Islet precursor cell (in vitro differentiated cells): Measurements from ENCODE around the gene GRHL1.

Source experiments
- DNase-seq: peaks from one replicate; pipeline ENCODE4 v3.0.0-alpha.2; 2018

GRHL1 gene

DNA sequence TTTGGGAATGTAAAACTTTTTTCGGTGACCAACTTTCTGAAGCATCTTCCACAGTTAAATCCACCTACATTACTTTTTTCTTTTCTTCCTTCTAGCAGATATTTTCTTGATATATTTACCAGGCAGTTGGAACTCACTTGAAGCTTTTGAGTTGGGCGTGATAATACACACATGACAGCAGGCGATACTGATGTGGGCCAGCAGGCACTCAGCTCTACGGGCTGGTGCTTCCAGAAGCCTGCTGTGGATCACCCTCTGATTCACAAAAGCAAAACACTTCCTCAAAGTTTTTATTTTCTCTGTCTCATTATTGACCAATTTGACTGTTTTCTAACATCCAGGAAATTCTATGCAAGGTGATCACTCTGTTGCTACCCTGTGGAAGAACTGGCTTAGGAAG is 22.9 kb downstream of the GRHL1 start:
- DNase-seq, result no peak

GRCh38 chr2:9975328-9975727 is 23.8 kb downstream of the GRHL1 start:
- no peak for DNase-seq

- no peak for DNase-seq
Measured at GRCh38 chr2:9975805-9976447, 24.4 kb downstream of the GRHL1 start.

DNA sequence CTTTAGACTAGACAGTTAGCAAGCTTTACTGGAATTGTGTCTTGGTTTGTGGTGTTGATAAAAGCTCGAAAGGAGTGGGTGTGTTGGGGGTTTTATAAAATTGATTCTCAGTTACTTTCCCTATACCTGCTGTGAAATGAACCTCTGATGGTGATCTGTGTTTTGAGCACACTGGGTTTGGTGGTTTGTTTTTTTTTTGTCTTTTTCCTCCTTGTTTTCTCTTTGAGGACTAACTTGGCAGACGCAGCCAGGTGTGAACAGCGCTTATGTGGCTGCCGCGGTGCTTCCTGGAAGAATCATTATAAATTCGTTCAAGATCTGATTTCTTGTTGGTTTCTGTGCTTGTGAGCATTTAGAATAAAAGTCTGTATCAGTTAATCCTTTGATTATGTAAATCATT is 28.5 kb downstream of the GRHL1 start:
- no peak for DNase-seq

DNA sequence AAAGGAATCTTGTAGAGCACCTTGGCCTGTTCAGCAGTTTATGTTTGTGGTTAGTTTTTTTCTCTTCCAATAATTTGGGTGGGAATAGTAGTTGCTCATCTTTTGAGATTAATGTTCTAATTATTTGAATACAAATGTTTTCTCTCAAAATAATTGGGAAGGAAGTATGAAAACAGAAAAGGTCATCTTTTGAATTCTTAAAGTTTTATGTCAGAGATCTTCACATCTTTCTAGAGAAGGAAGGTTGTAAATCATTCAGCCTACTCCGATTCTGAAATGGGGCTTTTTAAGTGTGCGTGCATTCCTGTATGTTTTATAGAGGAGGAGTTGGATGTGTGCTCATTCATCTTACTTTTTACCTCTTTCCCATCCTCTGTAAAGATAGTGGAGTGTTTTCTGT is 29.0 kb downstream of the GRHL1 start:
- no peak for DNase-seq

- no peak for DNase-seq
Measured at GRCh38 chr2:9981655-9982054, 30.2 kb downstream of the GRHL1 start.

DNA sequence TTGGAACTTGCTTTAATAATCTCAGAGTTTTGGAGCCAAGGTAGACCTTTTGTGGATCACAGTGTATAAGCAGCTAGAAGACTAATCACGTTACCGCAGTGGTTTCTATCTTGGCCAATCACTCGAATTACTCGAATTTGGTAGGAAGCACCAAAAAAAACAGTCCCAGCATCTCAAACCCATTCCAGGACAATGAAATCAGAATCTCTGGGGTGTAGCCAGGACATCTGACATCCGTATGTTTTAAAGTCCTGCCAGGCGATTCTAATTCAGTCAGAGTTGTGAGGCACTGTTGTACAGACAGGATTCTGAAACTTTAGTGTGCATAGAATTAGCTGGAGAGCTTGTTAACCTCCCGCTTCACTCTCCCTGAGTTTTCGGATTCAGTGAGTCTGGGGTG is 30.8 kb downstream of the GRHL1 start:
- DNase-seq, result no peak

DNA sequence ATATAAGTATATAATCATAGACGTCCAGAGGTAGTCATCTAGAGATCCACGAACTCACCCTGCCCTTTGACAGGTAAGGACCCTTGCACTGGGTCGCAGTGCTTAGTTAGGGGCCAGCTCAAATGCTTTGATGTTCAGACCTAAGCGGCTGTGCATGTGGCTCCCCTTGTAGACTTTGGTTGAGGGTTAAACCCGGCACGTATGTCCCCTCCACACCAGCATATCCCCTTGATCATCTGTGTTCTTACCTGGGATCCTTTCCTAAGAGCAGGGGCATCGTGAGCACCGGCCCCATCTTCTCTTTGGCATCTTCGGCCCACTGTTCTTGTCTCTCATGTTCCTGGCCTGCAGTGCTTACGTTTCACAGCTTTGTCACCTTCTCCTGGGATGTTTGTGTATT is 31.4 kb downstream of the GRHL1 start:
- DNase-seq, result peak; percentile 24

- DNase-seq, result no peak
Measured at GRCh38 chr2:9983401-9984216, 32.1 kb downstream of the GRHL1 start.

- peak; percentile 50 for DNase-seq
Measured at GRCh38 chr2:9984217-9984739, 32.8 kb downstream of the GRHL1 start.

DNA sequence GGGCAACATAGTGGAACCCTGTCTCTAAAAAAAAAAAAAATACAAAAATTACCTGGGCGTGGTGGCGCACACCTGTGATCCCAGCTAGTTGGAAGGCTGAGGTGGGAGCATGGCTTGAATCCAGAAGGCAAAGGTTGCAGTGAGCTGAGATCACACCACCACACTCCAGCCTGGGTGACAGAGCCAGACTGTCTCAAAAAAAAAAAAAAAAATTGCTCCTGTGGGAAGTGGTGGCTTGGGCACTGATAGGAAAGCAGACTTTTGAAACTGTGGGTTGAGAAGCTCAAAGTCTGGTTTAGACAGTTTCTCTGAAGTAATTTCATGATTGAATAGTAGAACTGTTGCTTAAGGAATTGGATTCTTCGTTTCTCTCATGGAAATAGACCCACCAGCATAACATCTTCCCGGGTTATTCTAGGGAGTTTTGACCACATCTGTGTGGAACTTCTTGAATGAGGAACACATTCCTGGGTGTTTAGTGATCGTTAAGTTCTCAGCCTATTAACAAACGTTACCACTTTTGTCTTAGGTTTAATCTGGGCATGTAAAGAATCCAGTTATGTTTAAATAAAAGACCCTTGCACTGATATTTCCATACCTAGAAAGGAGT is 33.5 kb downstream of the GRHL1 start:
- no peak for DNase-seq

DNA sequence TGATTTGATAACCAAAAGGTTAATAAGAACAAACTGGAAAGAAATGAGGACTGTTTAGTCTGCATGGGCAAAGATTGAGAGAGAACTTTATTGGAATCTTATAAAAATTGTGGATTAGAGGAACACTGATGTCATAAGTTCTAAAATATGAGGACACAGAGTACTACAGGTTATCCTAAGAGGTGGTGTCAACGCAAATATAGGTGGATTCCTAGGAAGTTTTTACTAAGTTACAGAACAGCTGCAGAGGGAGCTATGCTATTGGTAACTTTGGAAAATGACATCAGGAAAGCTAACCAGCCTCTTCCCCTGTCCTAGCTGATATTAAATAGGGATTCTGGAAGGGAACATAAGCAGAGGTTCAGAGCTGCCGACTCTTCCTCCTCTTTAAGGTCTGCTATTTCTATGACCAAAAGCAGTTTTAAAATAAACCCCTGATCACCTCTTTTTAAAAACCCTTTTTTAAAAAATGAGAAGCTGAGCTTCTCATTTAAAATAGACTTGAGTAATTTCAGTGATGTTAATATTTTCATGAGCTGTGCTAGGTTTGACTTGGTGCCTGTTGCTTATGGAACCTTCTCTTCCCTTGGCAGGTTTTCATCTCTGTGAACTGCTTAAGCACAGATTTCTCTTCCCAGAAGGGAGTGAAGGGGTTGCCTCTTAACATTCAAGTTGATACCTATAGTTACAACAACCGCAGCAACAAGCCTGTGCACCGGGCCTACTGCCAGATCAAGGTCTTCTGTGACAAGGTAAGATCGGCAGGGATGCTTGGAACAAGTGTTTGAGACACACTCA is 34.2 kb downstream of the GRHL1 start:
- no peak for DNase-seq

DNA sequence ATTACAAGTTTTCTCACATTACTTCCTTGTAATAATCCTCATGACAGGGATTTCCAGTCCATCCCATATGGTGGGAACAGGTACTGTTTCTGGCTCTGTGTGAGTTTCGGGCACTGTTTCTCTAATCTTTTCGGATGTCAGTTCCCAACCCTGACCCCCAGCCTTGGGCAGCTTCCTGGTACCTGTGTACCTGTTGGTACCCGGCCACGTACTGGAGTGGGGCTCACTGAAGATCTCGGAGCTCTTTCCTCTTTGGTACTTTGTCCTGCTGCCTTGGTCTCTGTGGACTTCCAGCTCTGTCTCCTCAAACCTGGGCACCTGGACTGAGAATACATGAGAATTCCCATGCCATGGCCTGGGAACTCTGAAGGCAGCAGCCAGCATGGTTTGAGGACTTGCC is 36.8 kb downstream of the GRHL1 start:
- DNase-seq, result peak; percentile 33

GRCh38 chr2:9990736-9991135 is 39.2 kb downstream of the GRHL1 start:
- DNase-seq, result peak; percentile 35

DNA sequence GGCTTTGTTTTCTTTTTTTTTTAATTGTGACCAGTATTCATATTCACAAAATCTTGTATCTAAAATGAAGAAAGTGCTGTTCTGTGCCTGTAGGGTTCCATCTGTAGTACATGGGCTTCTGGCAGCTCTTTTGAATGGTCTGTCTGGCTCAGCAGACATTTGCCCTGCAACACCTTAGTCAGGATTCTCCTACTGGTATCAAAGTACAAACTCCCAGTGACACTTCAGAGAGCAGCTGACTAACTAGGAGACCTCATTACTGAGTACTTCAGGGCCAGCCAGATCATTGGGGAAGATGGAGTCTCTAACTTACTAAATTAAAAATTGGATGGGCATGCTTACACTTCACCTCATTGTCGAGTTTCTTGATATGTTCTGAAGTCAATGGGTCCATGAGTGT is 39.7 kb downstream of the GRHL1 start:
- no peak for DNase-seq

GRCh38 chr2:9991829-9992273 is 40.4 kb downstream of the GRHL1 start:
- no peak for DNase-seq

DNA sequence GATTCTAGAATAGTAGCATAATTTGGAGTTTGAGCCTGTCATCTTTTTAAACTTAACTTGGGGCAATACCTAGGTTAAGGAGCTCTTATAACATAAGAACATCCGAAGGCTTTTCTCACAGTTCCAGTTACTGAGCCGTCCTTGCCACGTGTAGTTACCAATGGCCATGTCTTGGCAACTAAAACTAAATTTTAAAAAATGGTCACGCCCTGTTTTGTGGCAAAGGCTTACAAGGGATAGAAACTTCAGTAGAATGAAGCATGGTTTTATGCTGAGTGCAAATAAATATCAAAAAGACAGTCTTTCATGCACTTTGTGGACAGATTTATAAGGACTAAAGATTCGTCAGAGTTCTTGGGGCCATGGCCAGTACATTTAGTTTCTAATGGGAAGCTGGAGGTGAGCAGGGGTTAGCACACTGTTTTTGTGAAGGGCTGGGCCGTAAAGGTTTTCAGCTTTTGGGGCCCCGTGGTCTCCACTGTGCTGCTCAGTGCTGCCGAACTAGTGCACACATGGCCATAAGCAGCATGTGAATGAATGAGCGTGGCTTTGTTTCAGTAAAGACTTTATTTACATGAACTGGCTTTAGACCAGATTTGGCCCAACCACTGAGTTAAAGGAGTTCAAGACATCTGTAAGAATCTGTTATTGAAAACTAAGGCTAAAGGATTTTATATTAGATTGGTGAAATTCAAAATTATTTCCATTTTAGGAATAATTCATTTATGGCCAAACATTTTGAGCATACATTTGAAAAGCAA is 41.1 kb downstream of the GRHL1 start:
- no peak for DNase-seq

GRCh38 chr2:9993488-9994165 is 42.1 kb downstream of the GRHL1 start:
- no peak for DNase-seq

DNA sequence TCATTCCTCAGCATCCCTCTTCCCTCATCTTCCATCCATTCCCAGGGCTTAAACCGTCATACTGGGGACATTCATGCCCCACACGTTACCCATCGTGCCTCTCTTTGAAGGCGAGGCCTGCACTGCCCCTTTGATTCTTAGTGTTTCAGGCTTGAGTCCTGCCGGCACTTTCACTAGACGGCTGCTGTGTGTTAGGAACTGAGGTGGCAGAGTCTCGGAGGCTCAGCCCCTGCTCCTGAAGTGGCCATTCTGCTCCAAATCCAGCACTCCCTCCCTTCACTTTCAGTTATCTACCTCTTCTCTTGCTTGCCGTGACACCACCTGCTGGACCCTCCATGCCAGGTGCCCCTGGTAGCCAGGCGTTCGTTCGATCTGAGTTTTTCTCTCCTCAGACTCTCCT is 43.0 kb downstream of the GRHL1 start:
- DNase-seq, result peak; percentile 25

DNA sequence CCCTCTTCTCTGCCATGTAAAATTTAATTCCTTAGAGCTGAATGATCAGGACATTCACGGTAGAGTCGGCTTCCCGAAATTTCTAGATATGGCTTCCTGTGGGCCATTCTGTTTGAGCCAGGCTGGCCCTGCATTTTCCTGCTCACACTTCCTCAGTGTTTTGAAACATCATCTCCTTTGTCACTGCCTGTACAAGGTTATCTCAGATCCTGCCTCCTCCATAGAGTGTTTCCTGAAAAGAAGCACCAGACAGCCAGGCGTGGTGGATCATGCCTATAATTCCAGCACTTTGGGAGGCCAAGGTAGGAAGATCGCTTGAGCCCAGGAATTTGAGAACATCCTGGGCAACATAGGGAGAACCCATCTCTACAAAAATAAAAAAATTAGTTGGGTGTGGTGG is 43.6 kb downstream of the GRHL1 start:
- no peak for DNase-seq

DNA sequence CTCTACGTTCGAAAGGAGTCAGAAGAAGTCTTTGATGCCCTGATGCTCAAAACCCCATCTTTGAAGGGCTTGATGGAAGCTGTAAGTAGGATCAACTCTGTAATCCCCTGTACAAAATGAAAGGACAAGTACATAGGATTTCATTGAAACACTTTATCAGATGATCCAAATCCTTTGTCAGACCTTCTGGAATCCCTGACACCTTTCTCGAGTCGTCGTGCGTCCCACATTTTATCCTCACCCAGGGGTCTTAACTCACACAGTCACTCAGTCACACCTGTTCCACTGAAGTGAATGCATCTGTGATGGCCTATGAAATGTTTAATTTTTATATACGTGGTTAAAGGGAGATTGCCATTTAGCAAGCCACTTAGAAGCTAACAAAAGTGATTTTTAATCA is 44.8 kb downstream of the GRHL1 start:
- DNase-seq, result no peak

DNA sequence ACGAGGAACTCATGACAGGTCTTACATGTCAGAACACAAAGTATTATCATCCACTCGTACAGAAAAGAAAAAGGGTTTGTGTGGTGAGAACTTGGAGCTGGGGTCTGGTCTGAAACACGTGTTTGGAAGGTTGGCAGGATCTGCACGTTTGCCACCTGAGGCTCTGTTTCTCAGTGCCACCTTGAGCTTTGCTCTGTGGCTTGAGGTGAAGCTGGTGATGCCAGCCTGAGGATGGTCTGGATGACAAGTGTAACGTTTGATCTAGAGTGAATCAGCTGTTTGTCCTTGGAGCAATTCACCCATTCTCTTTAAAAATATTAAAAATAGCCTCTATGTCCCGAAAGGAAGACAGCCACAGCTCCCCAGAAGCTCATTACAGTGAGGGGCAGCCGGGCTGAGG is 46.4 kb downstream of the GRHL1 start:
- DNase-seq, result no peak
